Caco-2 (cell line): ENCODE measurements around the gene LIPC. TPM values are rescaled to one million over a fixed set of nuclear protein-coding genes. Genes with fewer than 3 reads are reported as not detected.

Experiments used
- BruUV-seq: library from RNA; stranded (reverse); fragments of 400-500 nt; replicated peaks from 2 replicates; lab custom pipeline; 2021; lab: Mats Ljungman, UMichigan
- CTCF ChIA-PET: fragments of 300-600 bp; sonication (Branson Sonifier 250); formaldehyde crosslinking; loops from one replicate; lab custom pipeline; 2022; ENCODE audit warnings: antibody characterized with exemption; lab: Charles Lee
- POLR2A ChIA-PET: fragments of 300-600 bp; sonication (Branson Sonifier 250); formaldehyde crosslinking; loops from one replicate; lab custom pipeline; 2022; ENCODE audit warnings: antibody characterized with exemption; lab: Charles Lee
- DNase-seq, 2 experiments: peaks; one replicate each; pipeline versions ENCODE4 v3.0.0 to v3.0.0-alpha.2; 2020 to 2022
- H3K27me3 ChIP-seq: replicated peaks from 2 replicates; pipeline ENCODE4 v1.6.0; 2011; ENCODE audit warnings: low read length; ENCODE audit not compliant: control insufficient read depth, insufficient read depth
- H3K36me3 ChIP-seq: 2 replicates; pipeline ENCODE4 v1.5.1; 2011; ENCODE audit warnings: low read length; ENCODE audit not compliant: control insufficient read depth, insufficient read depth
- H3K4me1 ChIP-seq: fragments of 250-450 bp; sonication (Bioruptor Pico); 2 replicates; pipeline ENCODE4 v1.5.1; 2020; ENCODE audit warnings: mild to moderate bottlenecking
- H3K4me3 ChIP-seq: 2 replicates; pipeline ENCODE4 v1.5.1; 2011; ENCODE audit warnings: low read depth, mild to moderate bottlenecking, control low read depth, low read length
- H3K9me3 ChIP-seq: fragments of 250-450 bp; sonication (Bioruptor Pico); 2 replicates; pipeline ENCODE4 v1.5.1; 2020; ENCODE audit warnings: mild to moderate bottlenecking, moderate library complexity
- H3K27ac Mint-ChIP-seq: one replicate; pipeline ENCODE4 v1.8.0; 2022; ENCODE audit warnings: mixed read lengths; ENCODE audit not compliant: unreplicated experiment
- H3K27me3 Mint-ChIP-seq: one replicate; pipeline ENCODE4 v1.8.0; 2022; ENCODE audit warnings: mixed read lengths; ENCODE audit not compliant: insufficient read depth, unreplicated experiment
- H3K36me3 Mint-ChIP-seq: one replicate; pipeline ENCODE4 v1.8.0; 2022; ENCODE audit warnings: mild to moderate bottlenecking, mixed read lengths; ENCODE audit not compliant: insufficient read depth, unreplicated experiment
- H3K4me1 Mint-ChIP-seq: one replicate; pipeline ENCODE4 v1.8.0; 2022; ENCODE audit warnings: low read depth, mixed read lengths; ENCODE audit not compliant: unreplicated experiment
- H3K4me3 Mint-ChIP-seq: one replicate; pipeline ENCODE4 v1.8.0; 2022; ENCODE audit warnings: mild to moderate bottlenecking, moderate library complexity, mixed read lengths; ENCODE audit not compliant: unreplicated experiment
- H3K9me3 Mint-ChIP-seq: one replicate; pipeline ENCODE4 v1.8.0; 2022; ENCODE audit warnings: mixed read lengths; ENCODE audit not compliant: unreplicated experiment
- intact Hi-C: fragments of 100-400 bp; cut with micrococcal nuclease; formaldehyde crosslinking; loops from one replicate; pipeline ENCODE4 v1.10.0; 2022; ENCODE audit not compliant: unreplicated experiment
- total RNA-seq: library from RNA; stranded (reverse); gene quantifications from 2 replicates; pipeline ENCODE4 v1.2.3, GENCODE V29; 2022
- TF ChIP-seq, protein P1 (sequence below), 2 experiments: fragments of 200-600 bp in 1 of 2; IDR thresholded peaks; 1 replicate in 1 of 2; 2 replicates in 1 of 2; pipeline versions ENCODE4 v1.5.1 to v1.8.0; 2011 to 2022; ENCODE audit warnings: antibody characterized with exemption in 1 of 2, control low read depth in 1 of 2, inconsistent platforms in 1 of 2, low read depth in 1 of 2, low read length in 1 of 2, mild to moderate bottlenecking in 1 of 2, moderate library complexity in 1 of 2; ENCODE audit not compliant: insufficient read depth in 1 of 2, severe bottlenecking in 1 of 2, unreplicated experiment in 1 of 2

Gene LIPC
- total RNA-seq, 1 experiment from 2014 or later = 17.6 TPM

- BruUV-seq = no TSS peak
- DNase-seq = no peak
- no peaks in the 10 kb centered on the region for H3K27me3 ChIP-seq
- peaks cover 27% of the 10 kb centered on the region for H3K4me1 ChIP-seq
- no peaks in the 10 kb centered on the region for H3K36me3 ChIP-seq
- POLR2A ChIA-PET = interaction anchor here (0.6 kb wide), 1 partner anchor 943 kb away, joined by 4 read pairs; no protein-coding TSS in a partner anchor
- Mint-ChIP-seq H3K27me3 (no peaks in the 10 kb centered on the region), H3K9me3 (no peaks in the 10 kb centered on the region), H3K4me1 (peaks cover 12% of the 10 kb centered on the region), H3K36me3 (no peaks in the 10 kb centered on the region), H3K4me3 (no peak overlapping the region), H3K27ac (no peak overlapping the region)
- intact Hi-C loops = no loop called here
- TF ChIP-seq, protein P1, sequence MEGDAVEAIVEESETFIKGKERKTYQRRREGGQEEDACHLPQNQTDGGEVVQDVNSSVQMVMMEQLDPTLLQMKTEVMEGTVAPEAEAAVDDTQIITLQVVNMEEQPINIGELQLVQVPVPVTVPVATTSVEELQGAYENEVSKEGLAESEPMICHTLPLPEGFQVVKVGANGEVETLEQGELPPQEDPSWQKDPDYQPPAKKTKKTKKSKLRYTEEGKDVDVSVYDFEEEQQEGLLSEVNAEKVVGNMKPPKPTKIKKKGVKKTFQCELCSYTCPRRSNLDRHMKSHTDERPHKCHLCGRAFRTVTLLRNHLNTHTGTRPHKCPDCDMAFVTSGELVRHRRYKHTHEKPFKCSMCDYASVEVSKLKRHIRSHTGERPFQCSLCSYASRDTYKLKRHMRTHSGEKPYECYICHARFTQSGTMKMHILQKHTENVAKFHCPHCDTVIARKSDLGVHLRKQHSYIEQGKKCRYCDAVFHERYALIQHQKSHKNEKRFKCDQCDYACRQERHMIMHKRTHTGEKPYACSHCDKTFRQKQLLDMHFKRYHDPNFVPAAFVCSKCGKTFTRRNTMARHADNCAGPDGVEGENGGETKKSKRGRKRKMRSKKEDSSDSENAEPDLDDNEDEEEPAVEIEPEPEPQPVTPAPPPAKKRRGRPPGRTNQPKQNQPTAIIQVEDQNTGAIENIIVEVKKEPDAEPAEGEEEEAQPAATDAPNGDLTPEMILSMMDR (IDR thresholded peaks at IDR 0.05; ENCODE audit: insufficient read depth in 1 of 2, low read depth in 1 of 2, low read length in 1 of 2, severe bottlenecking in 1 of 2, unreplicated experiment in 1 of 2) = no peak
- CTCF ChIA-PET = no interaction called here
- no peak overlapping the region for H3K4me3 ChIP-seq
- H3K9me3 ChIP-seq = no peaks in the 10 kb centered on the region
These were observed 11.2 kb upstream of the LIPC start for GRCh38 chr15:58420579-58421043.

GRCh38 chr15:58423205-58423604 lies 8.6 kb upstream of the LIPC start:
- H3K4me1 Mint-ChIP-seq = peaks cover 14% of the 10 kb centered on the region
- POLR2A ChIA-PET = no interaction called here

DNA sequence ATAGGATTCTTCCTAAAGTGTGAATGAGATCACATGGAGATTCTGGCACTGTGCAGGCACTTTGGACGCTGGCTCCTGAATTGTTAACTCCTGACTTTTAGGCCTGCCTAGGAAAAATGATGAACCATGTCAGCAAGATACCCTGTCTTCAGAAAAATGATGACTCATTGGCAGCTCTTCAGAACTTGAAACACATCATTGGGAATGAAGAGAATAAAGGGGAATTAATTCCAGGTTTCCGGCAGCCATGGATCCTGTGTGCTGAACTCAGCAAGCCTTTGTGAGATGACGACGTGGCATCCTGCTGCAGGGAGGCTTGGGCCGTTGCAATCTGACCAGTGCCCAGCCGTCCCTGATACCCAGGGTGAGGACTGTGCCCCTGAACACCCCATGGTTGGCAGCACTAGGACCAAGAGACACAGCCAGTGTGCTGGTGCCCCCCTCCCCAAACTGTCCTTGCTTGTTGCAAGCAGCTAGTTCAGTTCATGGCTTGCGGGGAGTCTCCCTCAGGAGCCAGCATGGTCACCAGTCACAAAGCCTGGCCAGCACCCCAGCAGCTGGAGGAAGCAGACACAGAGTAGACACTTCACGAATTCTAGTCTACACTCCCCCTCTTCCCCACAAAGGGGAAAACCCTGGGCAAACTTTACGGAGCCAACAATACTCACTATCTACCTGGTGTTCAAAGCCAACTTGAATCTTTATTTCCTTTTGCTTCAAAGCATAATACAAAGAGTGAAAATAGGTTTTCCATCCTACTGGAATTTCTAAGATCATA lies 7.8 kb upstream of the LIPC start:
- H3K4me1 ChIP-seq = peaks cover 31% of the 10 kb centered on the region
- no peaks in the 10 kb centered on the region for H3K36me3 ChIP-seq
- Mint-ChIP-seq H3K36me3 (no peaks in the 10 kb centered on the region), H3K4me3 (no peak overlapping the region), H3K27ac (no peak overlapping the region), H3K9me3 (no peaks in the 10 kb centered on the region), H3K4me1 (peaks cover 14% of the 10 kb centered on the region), H3K27me3 (no peaks in the 10 kb centered on the region)
- ChIA-PET POLR2A (no interaction called here), CTCF (no interaction called here)
- no TSS peak for BruUV-seq
- no peaks in the 10 kb centered on the region for H3K9me3 ChIP-seq
- no peak overlapping the region for H3K4me3 ChIP-seq
- DNase-seq = no peak
- TF ChIP-seq, protein P1 (IDR thresholded peaks at IDR 0.05; ENCODE audit: insufficient read depth in 1 of 2, low read depth in 1 of 2, low read length in 1 of 2, severe bottlenecking in 1 of 2, unreplicated experiment in 1 of 2) = no peak
- intact Hi-C loops = no loop called here
- H3K27me3 ChIP-seq = no peaks in the 10 kb centered on the region

More at GRCh38 chr15:58423205-58423604, 8.6 kb upstream of the LIPC start:
- intact Hi-C loops = no loop called here
- Histone ChIP-seq H3K27me3 (no peaks in the 10 kb centered on the region), H3K4me3 (no peak overlapping the region), H3K9me3 (no peaks in the 10 kb centered on the region), H3K4me1 (peaks cover 31% of the 10 kb centered on the region), H3K36me3 (no peaks in the 10 kb centered on the region)
- CTCF ChIA-PET = no interaction called here
- no TSS peak for BruUV-seq
- no peak overlapping the region for H3K27ac Mint-ChIP-seq
- H3K4me3 Mint-ChIP-seq = no peak overlapping the region
- TF ChIP-seq, protein P1 (IDR thresholded peaks at IDR 0.05; ENCODE audit: insufficient read depth in 1 of 2, low read depth in 1 of 2, low read length in 1 of 2, severe bottlenecking in 1 of 2, unreplicated experiment in 1 of 2) = no peak
- DNase-seq = no peak
- no peaks in the 10 kb centered on the region for H3K36me3 Mint-ChIP-seq
- no peaks in the 10 kb centered on the region for H3K9me3 Mint-ChIP-seq
- no peaks in the 10 kb centered on the region for H3K27me3 Mint-ChIP-seq
